ENCODE measurements around the gene TBC1D24.
A peak's percentile ranks its signal among the peaks of the same experiment; 100 is the strongest.

TBC1D24 gene

DNA sequence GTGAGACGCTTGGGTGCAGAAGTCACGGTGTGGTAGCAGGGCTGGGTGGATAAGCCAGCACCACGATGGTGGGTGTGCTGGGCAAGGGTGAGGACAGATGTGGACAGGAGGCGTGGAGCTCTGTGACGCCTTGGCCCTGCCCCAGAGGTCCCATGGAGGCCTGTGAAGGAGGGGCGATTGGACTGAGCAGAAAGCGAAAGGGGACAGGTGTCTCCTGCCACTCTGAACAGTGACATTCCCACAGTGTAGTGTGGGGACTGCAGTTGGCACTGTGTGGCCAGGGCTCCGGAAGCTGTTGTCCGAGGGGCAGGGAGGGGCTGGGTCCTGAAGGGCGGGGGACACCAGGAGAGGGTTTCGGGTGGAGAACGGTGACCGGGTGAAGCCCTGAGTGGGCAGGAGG is 7.3 kb downstream of the TBC1D24 start:
- TF ChIP-seq, protein P1, sequence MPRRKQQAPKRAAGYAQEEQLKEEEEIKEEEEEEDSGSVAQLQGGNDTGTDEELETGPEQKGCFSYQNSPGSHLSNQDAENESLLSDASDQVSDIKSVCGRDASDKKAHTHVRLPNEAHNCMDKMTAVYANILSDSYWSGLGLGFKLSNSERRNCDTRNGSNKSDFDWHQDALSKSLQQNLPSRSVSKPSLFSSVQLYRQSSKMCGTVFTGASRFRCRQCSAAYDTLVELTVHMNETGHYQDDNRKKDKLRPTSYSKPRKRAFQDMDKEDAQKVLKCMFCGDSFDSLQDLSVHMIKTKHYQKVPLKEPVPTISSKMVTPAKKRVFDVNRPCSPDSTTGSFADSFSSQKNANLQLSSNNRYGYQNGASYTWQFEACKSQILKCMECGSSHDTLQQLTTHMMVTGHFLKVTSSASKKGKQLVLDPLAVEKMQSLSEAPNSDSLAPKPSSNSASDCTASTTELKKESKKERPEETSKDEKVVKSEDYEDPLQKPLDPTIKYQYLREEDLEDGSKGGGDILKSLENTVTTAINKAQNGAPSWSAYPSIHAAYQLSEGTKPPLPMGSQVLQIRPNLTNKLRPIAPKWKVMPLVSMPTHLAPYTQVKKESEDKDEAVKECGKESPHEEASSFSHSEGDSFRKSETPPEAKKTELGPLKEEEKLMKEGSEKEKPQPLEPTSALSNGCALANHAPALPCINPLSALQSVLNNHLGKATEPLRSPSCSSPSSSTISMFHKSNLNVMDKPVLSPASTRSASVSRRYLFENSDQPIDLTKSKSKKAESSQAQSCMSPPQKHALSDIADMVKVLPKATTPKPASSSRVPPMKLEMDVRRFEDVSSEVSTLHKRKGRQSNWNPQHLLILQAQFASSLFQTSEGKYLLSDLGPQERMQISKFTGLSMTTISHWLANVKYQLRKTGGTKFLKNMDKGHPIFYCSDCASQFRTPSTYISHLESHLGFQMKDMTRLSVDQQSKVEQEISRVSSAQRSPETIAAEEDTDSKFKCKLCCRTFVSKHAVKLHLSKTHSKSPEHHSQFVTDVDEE (CRISPR knock-in tag; IDR thresholded peaks at IDR 0.05) = no peak
- TF ChIP-seq ESRRG (CRISPR knock-in tag; IDR thresholded peaks at IDR 0.05) (no peak), ISL1 (CRISPR knock-in tag; IDR thresholded peaks at IDR 0.05) (no peak), TOX (CRISPR knock-in tag; IDR thresholded peaks at IDR 0.05; ENCODE audit: borderline replicate concordance) (no peak), BACH2 (CRISPR knock-in tag; IDR thresholded peaks at IDR 0.05; ENCODE audit: borderline replicate concordance) (no peak), PPARA (CRISPR knock-in tag; IDR thresholded peaks at IDR 0.05; ENCODE audit: borderline replicate concordance) (no peak), ZNF565 (CRISPR knock-in tag; conservative IDR thresholded peaks at IDR 0.05; ENCODE audit: low read depth) (no peak), ZFP3 (CRISPR knock-in tag; IDR thresholded peaks at IDR 0.05) (no peak), SNAI2 (CRISPR knock-in tag; IDR thresholded peaks at IDR 0.05) (no peak), OSR1 (CRISPR knock-in tag; IDR thresholded peaks at IDR 0.05) (no peak)
- TF ChIP-seq, protein P2, sequence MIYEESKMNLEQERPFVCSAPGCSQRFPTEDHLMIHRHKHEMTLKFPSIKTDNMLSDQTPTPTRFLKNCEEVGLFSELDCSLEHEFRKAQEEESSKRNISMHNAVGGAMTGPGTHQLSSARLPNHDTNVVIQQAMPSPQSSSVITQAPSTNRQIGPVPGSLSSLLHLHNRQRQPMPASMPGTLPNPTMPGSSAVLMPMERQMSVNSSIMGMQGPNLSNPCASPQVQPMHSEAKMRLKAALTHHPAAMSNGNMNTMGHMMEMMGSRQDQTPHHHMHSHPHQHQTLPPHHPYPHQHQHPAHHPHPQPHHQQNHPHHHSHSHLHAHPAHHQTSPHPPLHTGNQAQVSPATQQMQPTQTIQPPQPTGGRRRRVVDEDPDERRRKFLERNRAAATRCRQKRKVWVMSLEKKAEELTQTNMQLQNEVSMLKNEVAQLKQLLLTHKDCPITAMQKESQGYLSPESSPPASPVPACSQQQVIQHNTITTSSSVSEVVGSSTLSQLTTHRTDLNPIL (CRISPR knock-in tag; IDR thresholded peaks at IDR 0.05; ENCODE audit: low read depth) = no peak
- ATAC-seq = peak; percentile 8; the same call in 2 of the 3 replicates

DNA sequence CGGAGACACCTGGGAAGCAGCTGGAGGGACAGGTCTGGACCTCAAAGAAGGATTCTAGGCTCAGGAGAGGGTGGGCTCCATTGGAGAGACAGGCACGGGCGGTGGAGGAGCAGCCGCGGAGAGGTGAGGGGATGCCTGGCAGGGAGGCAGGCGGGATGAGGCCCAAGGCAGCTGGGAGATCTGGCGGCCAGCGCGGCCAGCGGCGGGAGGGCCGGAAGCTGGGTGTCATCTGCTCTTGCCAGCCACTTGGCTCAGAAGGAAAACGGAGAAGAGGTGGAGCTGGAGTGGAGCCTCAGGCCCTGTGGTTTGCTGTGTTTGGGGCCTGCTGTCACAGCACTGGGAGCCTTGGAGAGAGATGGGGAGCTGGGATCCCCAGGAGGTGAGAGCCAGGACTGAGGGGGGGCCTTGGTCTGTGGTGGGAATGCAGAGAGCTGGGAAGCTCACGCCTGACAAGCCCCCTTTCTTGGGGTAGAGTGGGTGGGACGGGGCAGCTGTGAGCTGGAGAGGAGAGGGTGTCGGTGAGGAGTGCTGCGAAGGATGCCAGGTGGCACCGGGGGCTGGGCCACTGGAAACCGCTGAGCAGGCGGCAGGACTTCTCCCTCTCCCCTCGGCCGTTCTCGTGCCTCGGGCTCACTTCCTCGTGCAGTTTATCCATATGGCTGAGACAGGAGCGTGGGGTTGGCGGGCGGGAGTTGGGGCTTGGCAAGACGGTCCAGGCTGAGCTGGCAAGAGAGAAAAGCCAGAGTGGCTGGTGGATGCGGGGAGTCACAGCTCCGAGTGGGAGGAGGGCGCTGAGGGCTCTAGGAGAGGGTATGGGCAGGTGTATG is 8.0 kb downstream of the TBC1D24 start:
- peak; percentile 94 for ATAC-seq
- no peak for TF ChIP-seq BACH2 (CRISPR knock-in tag; IDR thresholded peaks at IDR 0.05; ENCODE audit: borderline replicate concordance)
- TF ChIP-seq, protein P3, sequence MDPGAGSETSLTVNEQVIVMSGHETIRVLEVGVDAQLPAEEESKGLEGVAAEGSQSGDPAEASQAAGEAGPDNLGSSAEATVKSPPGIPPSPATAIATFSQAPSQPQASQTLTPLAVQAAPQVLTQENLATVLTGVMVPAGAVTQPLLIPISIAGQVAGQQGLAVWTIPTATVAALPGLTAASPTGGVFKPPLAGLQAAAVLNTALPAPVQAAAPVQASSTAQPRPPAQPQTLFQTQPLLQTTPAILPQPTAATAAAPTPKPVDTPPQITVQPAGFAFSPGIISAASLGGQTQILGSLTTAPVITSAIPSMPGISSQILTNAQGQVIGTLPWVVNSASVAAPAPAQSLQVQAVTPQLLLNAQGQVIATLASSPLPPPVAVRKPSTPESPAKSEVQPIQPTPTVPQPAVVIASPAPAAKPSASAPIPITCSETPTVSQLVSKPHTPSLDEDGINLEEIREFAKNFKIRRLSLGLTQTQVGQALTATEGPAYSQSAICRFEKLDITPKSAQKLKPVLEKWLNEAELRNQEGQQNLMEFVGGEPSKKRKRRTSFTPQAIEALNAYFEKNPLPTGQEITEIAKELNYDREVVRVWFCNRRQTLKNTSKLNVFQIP (CRISPR knock-in tag; IDR thresholded peaks at IDR 0.05; ENCODE audit: borderline replicate concordance, low read depth) = no peak
- no peak for TF ChIP-seq SNAI2 (CRISPR knock-in tag; IDR thresholded peaks at IDR 0.05)
- TF ChIP-seq, protein P1 (CRISPR knock-in tag; IDR thresholded peaks at IDR 0.05) = 0 out of 2 replicates have a peak, but pooled peaks have one; percentile 34
- TF ChIP-seq ZNF70 (CRISPR knock-in tag; IDR thresholded peaks at IDR 0.05) = no peak
- peak; percentile 34; the same call in 1 of the 2 replicates for TF ChIP-seq TCF4 (CRISPR knock-in tag; IDR thresholded peaks at IDR 0.05; ENCODE audit: borderline replicate concordance)

DNA sequence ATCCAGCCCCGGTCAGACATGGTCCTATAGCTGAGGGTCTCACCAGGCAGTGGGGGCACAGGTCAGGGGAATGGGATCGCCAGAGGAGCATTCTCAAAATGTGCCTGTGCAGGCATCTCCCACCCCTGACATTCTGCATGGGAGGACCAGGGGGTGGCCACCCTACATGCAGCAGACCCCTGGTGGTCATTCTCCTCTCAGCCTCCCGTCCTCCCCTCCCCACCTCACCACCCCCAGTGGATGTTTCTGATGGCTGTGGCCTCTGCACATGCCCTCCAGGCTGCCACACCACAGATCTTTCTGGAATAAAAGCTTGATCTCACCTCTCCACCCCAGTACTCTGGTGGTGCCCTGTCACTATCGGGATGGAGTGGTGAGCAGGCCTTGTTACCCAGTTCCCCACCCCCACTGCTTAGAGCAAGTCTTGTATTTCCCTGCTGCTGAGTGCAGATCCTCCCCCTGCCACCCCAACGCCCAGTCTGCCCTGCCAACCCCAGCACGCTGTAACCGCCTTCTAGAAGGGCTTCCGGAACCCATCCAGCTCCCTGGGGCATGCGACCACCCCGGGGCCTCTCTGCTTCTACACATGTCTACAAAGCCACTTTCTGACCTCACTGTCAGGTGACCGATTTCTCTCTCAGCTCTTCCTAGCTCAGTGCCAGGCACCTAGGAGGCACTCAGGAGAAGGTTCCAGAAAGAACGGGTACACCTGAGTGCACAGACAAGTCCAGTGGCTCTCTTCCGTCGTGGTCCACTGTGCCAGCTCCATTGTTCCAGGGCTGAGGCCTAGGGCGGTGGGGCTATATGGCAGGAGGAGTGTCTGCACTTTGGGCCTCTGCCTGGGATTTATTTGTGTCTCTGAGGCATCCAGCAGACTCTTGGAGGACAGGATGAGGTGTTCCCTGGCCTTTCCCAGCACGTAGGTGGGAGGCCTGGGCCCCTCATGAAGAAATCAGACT is 9.3 kb downstream of the TBC1D24 start:
- no peak for ATAC-seq
- TF ChIP-seq ZNF565 (CRISPR knock-in tag; conservative IDR thresholded peaks at IDR 0.05; ENCODE audit: low read depth) (no peak), ZFP3 (CRISPR knock-in tag; IDR thresholded peaks at IDR 0.05) (no peak), SNAI2 (CRISPR knock-in tag; IDR thresholded peaks at IDR 0.05) (no peak), ISL1 (CRISPR knock-in tag; IDR thresholded peaks at IDR 0.05) (no peak), ZFP30 (CRISPR knock-in tag; IDR thresholded peaks at IDR 0.05) (no peak), PPARA (CRISPR knock-in tag; IDR thresholded peaks at IDR 0.05; ENCODE audit: borderline replicate concordance) (no peak), RARB (CRISPR knock-in tag; IDR thresholded peaks at IDR 0.05) (no peak), TCF4 (CRISPR knock-in tag; IDR thresholded peaks at IDR 0.05; ENCODE audit: borderline replicate concordance) (no peak), TOX (CRISPR knock-in tag; IDR thresholded peaks at IDR 0.05; ENCODE audit: borderline replicate concordance) (no peak), ARNTL (CRISPR knock-in tag; IDR thresholded peaks at IDR 0.05; ENCODE audit: borderline replicate concordance, low read depth) (no peak)
- TF ChIP-seq, protein P4, sequence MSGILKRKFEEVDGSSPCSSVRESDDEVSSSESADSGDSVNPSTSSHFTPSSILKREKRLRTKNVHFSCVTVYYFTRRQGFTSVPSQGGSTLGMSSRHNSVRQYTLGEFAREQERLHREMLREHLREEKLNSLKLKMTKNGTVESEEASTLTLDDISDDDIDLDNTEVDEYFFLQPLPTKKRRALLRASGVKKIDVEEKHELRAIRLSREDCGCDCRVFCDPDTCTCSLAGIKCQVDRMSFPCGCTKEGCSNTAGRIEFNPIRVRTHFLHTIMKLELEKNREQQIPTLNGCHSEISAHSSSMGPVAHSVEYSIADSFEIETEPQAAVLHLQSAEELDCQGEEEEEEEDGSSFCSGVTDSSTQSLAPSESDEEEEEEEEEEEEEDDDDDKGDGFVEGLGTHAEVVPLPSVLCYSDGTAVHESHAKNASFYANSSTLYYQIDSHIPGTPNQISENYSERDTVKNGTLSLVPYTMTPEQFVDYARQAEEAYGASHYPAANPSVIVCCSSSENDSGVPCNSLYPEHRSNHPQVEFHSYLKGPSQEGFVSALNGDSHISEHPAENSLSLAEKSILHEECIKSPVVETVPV (CRISPR knock-in tag; IDR thresholded peaks at IDR 0.05) = no peak
- TF ChIP-seq, protein P5, sequence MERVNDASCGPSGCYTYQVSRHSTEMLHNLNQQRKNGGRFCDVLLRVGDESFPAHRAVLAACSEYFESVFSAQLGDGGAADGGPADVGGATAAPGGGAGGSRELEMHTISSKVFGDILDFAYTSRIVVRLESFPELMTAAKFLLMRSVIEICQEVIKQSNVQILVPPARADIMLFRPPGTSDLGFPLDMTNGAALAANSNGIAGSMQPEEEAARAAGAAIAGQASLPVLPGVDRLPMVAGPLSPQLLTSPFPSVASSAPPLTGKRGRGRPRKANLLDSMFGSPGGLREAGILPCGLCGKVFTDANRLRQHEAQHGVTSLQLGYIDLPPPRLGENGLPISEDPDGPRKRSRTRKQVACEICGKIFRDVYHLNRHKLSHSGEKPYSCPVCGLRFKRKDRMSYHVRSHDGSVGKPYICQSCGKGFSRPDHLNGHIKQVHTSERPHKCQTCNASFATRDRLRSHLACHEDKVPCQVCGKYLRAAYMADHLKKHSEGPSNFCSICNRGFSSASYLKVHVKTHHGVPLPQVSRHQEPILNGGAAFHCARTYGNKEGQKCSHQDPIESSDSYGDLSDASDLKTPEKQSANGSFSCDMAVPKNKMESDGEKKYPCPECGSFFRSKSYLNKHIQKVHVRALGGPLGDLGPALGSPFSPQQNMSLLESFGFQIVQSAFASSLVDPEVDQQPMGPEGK (CRISPR knock-in tag; IDR thresholded peaks at IDR 0.05; ENCODE audit: borderline replicate concordance) = no peak
- TF ChIP-seq, protein P3 (CRISPR knock-in tag; IDR thresholded peaks at IDR 0.05; ENCODE audit: borderline replicate concordance, low read depth) = no peak

All from SK-N-SH treated with all-trans-retinoic acid at 6 μM for 48 hours (cell line).